ENCODE data around the gene EYS.

GRCh38 chr6:64505312-64505711 is 1201.7 kb downstream of the EYS start:
- peak; percentile 70 for TF ChIP-seq CTCF (conservative IDR thresholded peaks at IDR 0.05)
- TF ChIP-seq ZFX (IDR thresholded peaks at IDR 0.05): no peak

Measured in C4-2B (cell line).